HCT116 (cell line): ENCODE data around the gene KIF5A. TPM values are rescaled to one million over a fixed set of nuclear protein-coding genes. Genes with fewer than 3 reads are reported as not detected.

Source experiments
- ATAC-seq: fragments of 200-7000 bp; cut with Tn5 transposase; 2 replicates; pipeline ENCODE4 v1.9.1; 2020; ENCODE audit warnings: mild to moderate bottlenecking, moderate library complexity
- BruUV-seq: library from RNA; stranded (reverse); fragments of 400-500 nt; replicated peaks from 2 replicates; lab custom pipeline; 2021; lab: Mats Ljungman, UMichigan
- CTCF ChIA-PET: fragments of 300-600 bp; sonication (Branson Sonifier 250); formaldehyde crosslinking; loops from one replicate; lab custom pipeline; 2021; ENCODE audit warnings: antibody characterized with exemption; lab: Charles Lee
- POLR2A ChIA-PET: fragments of 300-600, 350-600 bp; sonication (Branson Sonifier 250); formaldehyde crosslinking; loops from one replicate; lab custom pipeline; 2021; ENCODE audit warnings: antibody characterized with exemption; lab: Charles Lee
- RAD21 ChIA-PET, 2 experiments: fragments of 300-600 bp; sonication (Branson Sonifier 250); formaldehyde crosslinking; loops; one replicate each; lab custom pipeline; 2023; ENCODE audit warnings: low total read pairs in 2 of 2; ENCODE audit not compliant: uncharacterized antibody in 2 of 2, unreplicated experiment in 2 of 2, low non-redundant PET in 1 of 2; lab: Charles Lee
- DNase-seq: peaks from one replicate; pipeline ENCODE4 v3.0.0-alpha.2; 2010; ENCODE audit warnings: low read depth, low spot score
- H2AFZ ChIP-seq: fragments of 200-600 bp; shearing (Covaris generic), sonication (generic); 2 replicates; pipeline ENCODE4 v1.6.1; 2017; ENCODE audit warnings: low read depth, mixed run types, mixed read lengths, antibody characterized with exemption, low read length; ENCODE audit not compliant: poor library complexity, severe bottlenecking
- H3K27ac ChIP-seq: 2 replicates; pipeline ENCODE4 v1.5.1; 2012; ENCODE audit warnings: low read depth, low read length
- H3K27me3 ChIP-seq: fragments of 200-600 bp; sonication (generic); 2 replicates; pipeline ENCODE4 v1.6.1; 2016; ENCODE audit warnings: mixed run types, low read length, mixed read lengths; ENCODE audit not compliant: insufficient read depth
- H3K36me3 ChIP-seq, 2 experiments: fragments of 200-500 bp in 1 of 2; fragments of 200-600 bp in 1 of 2; sonication (Bioruptor generic) in 1 of 2; sonication (generic) in 1 of 2; 2 replicates each; pipeline versions ENCODE4 v1.5.1 to v1.6.1; 2014 to 2016; ENCODE audit warnings: low read length in 2 of 2, inconsistent platforms in 1 of 2, mixed read lengths in 1 of 2, mixed run types in 1 of 2; ENCODE audit not compliant: insufficient read depth in 2 of 2, control insufficient read depth in 1 of 2
- H3K4me1 ChIP-seq, 2 experiments: fragments of 200-600 bp in 1 of 2; sonication (generic) in 1 of 2; 2 replicates each; pipeline versions ENCODE4 v1.5.1 to v1.6.1; 2012 to 2017; ENCODE audit warnings: low read length in 2 of 2, inconsistent platforms in 1 of 2, mild to moderate bottlenecking in 1 of 2, mixed read lengths in 1 of 2, mixed run types in 1 of 2, moderate library complexity in 1 of 2; ENCODE audit not compliant: insufficient read depth in 2 of 2, control insufficient read depth in 1 of 2
- H3K4me2 ChIP-seq: fragments of 200-600 bp; sonication (generic); 2 replicates; pipeline ENCODE4 v1.6.1; 2017; ENCODE audit warnings: mixed run types, low read length, mixed read lengths
- H3K4me3 ChIP-seq, 2 experiments: fragments of 200-600 bp in 1 of 2; sonication (generic) in 1 of 2; replicated peaks in 1 of 2; 2 replicates each; pipeline ENCODE4 v1.5.1; 2011 to 2016; ENCODE audit warnings: low read length in 2 of 2, control low read depth in 1 of 2, low read depth in 1 of 2, mild to moderate bottlenecking in 1 of 2, mixed read lengths in 1 of 2, mixed run types in 1 of 2
- H3K79me2 ChIP-seq: fragments of 200-600 bp; sonication (generic); 2 replicates; pipeline ENCODE4 v1.6.1; 2017; ENCODE audit warnings: mild to moderate bottlenecking, mixed run types, low read length, moderate library complexity, mixed read lengths; ENCODE audit not compliant: insufficient read depth
- H3K9ac ChIP-seq: fragments of 200-600 bp; sonication (generic); 2 replicates; pipeline ENCODE4 v1.6.1; 2016; ENCODE audit warnings: low read length, mixed read lengths
- H3K9me2 ChIP-seq: fragments of 200-600 bp; sonication (generic), shearing (Covaris generic); 2 replicates; pipeline ENCODE4 v1.6.1; 2017; ENCODE audit warnings: mixed run types, mild to moderate bottlenecking, moderate library complexity; ENCODE audit not compliant: insufficient read depth
- H3K9me3 ChIP-seq, 2 experiments: fragments of 200-500 bp in 1 of 2; fragments of 200-600 bp in 1 of 2; sonication (Bioruptor generic) in 1 of 2; sonication (generic) in 1 of 2; 2 replicates each; pipeline ENCODE4 v1.6.1; 2014 to 2017; ENCODE audit warnings: low read length in 2 of 2, mixed read lengths in 2 of 2, inconsistent platforms in 1 of 2, low read depth in 1 of 2, mild to moderate bottlenecking in 1 of 2, mixed run types in 1 of 2, moderate library complexity in 1 of 2; ENCODE audit not compliant: control insufficient read depth in 1 of 2, insufficient read depth in 1 of 2
- H4K20me1 ChIP-seq: fragments of 200-600 bp; sonication (generic), shearing (Covaris generic); 2 replicates; pipeline ENCODE4 v1.6.1; 2017; ENCODE audit warnings: mixed run types, mild to moderate bottlenecking, moderate library complexity; ENCODE audit not compliant: insufficient read depth
- intact Hi-C: fragments of 100-400 bp; cut with micrococcal nuclease; formaldehyde crosslinking; loops from 2 replicates; pipeline ENCODE4 v1.10.0; 2022
- total RNA-seq: library from RNA; stranded (reverse); gene quantifications from one replicate; pipeline ENCODE4 v1.2.1, GENCODE V29; 2021; ENCODE audit not compliant: unreplicated experiment
- TF ChIP-seq, protein P1 (sequence below): IDR thresholded peaks from 2 replicates; pipeline ENCODE4 v1.6.1; 2012; ENCODE audit warnings: low read depth

Gene KIF5A
- total RNA-seq, 1 experiment from 2014 or later: 5.2 TPM

DNA sequence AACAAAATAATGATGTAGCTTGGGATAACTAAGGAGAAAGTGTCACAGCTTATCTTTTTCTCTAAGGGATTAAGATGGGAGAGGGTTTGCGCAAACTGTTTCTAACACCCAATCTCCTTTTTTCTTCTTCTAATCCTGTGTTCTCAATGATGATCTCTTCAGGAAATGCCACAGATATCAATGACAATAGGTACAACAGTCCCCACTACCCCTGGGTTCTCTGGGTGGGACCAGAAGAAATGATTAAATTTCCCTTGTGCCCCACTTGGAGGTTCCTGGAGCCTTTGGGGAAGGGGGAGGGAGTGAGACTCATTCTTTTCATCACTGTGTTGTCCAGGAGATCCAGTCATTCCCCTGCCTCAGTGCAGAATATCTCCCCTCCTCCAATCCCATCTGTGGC lies 32.6 kb downstream of the KIF5A start:
- H3K79me2 ChIP-seq: no peaks in the 10 kb centered on the region
- ATAC-seq (no peak), DNase-seq (no peak)
- CTCF ChIA-PET: interaction anchor here (0.7 to 3.3 kb wide), 4 partner anchors 10 to 1268 kb away, joined by 3 to 18 read pairs (median 14); partner anchors contain the start of gene PIP4K2C
- intact Hi-C loops: loop anchor here (5.0 kb wide), 1 partner anchor 110 kb away; the partner anchor contains the start of gene OS9
- no peak overlapping the region for H2AFZ ChIP-seq
- no peaks in the 10 kb centered on the region for H4K20me1 ChIP-seq
- no peaks in the 10 kb centered on the region for H3K27me3 ChIP-seq
- H3K4me1 ChIP-seq: no peaks in the 10 kb centered on the region
- TF ChIP-seq, protein P1, sequence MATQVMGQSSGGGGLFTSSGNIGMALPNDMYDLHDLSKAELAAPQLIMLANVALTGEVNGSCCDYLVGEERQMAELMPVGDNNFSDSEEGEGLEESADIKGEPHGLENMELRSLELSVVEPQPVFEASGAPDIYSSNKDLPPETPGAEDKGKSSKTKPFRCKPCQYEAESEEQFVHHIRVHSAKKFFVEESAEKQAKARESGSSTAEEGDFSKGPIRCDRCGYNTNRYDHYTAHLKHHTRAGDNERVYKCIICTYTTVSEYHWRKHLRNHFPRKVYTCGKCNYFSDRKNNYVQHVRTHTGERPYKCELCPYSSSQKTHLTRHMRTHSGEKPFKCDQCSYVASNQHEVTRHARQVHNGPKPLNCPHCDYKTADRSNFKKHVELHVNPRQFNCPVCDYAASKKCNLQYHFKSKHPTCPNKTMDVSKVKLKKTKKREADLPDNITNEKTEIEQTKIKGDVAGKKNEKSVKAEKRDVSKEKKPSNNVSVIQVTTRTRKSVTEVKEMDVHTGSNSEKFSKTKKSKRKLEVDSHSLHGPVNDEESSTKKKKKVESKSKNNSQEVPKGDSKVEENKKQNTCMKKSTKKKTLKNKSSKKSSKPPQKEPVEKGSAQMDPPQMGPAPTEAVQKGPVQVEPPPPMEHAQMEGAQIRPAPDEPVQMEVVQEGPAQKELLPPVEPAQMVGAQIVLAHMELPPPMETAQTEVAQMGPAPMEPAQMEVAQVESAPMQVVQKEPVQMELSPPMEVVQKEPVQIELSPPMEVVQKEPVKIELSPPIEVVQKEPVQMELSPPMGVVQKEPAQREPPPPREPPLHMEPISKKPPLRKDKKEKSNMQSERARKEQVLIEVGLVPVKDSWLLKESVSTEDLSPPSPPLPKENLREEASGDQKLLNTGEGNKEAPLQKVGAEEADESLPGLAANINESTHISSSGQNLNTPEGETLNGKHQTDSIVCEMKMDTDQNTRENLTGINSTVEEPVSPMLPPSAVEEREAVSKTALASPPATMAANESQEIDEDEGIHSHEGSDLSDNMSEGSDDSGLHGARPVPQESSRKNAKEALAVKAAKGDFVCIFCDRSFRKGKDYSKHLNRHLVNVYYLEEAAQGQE: no peak
- H3K9me3 ChIP-seq: no peaks in the 10 kb centered on the region
- RAD21 ChIA-PET: interaction anchor here (1.0 to 1.3 kb wide), 2 partner anchors 36 to 175 kb away, joined by 3 read pairs; no protein-coding TSS in a partner anchor
- no peak overlapping the region for H3K4me3 ChIP-seq
- POLR2A ChIA-PET: no interaction called here
- no peak overlapping the region for H3K27ac ChIP-seq
- no peak overlapping the region for H3K9ac ChIP-seq
- no peak overlapping the region for H3K4me2 ChIP-seq
- peaks cover 0 to 8% of the 10 kb centered on the region in 2 experiments; a peak in 2 of 4 replicates for H3K36me3 ChIP-seq
- no TSS peak for BruUV-seq
- no peaks in the 10 kb centered on the region for H3K9me2 ChIP-seq
